Large intestine (tissue), 3 donors: ENCODE results near the gene ZCCHC14. TPM values are rescaled to one million over a fixed set of nuclear protein-coding genes. Genes with fewer than 3 reads are reported as not detected.
"Not testable (repeated sequence)": the region's sequence is repeated elsewhere in the genome, so short reads cannot be mapped to it uniquely, and the experiment has no call there.

Source experiments
- DNase-seq, 2 donors: peaks; one replicate each; pipeline versions ENCODE4 v3.0.0 to v3.0.0-alpha.2; 2013
- H3K27ac ChIP-seq: one replicate; pipeline ENCODE4 v1.5.1; 2013; ENCODE audit warnings: low read length
- H3K27me3 ChIP-seq: 2 replicates; pipeline ENCODE4 v1.6.1; 2013; ENCODE audit warnings: low read length; ENCODE audit not compliant: control insufficient read depth, insufficient read depth
- H3K36me3 ChIP-seq: 2 replicates; pipeline ENCODE4 v1.6.1; 2013; ENCODE audit warnings: low read length; ENCODE audit not compliant: control insufficient read depth, insufficient read depth
- H3K4me1 ChIP-seq: one replicate; pipeline ENCODE4 v1.6.1; 2013; ENCODE audit warnings: low read length; ENCODE audit not compliant: control insufficient read depth, insufficient read depth
- H3K4me3 ChIP-seq: one replicate; pipeline ENCODE4 v1.5.1; 2013; ENCODE audit warnings: low read length
- H3K9me3 ChIP-seq: one replicate; pipeline ENCODE4 v1.6.1; 2013; ENCODE audit warnings: mild to moderate bottlenecking, low read depth, low read length, moderate library complexity; ENCODE audit not compliant: control insufficient read depth
- WGBS: methylation state at CpG from one replicate; pipeline ENCODE4 v1.1.5; 2013; ENCODE audit warnings: low lambda C conversion rate; ENCODE audit not compliant: insufficient coverage; 5-methylcytosine and 5-hydroxymethylcytosine counted together
- polyA plus RNA-seq: library from polyadenylated mRNA; unstranded; fragments of 120-200 nt; gene quantifications from one replicate; pipeline ENCODE4 v1.2.1, GENCODE V29; 2013

The ZCCHC14 gene
- polyA plus RNA-seq, 1 donor: 40.9 TPM

DNA sequence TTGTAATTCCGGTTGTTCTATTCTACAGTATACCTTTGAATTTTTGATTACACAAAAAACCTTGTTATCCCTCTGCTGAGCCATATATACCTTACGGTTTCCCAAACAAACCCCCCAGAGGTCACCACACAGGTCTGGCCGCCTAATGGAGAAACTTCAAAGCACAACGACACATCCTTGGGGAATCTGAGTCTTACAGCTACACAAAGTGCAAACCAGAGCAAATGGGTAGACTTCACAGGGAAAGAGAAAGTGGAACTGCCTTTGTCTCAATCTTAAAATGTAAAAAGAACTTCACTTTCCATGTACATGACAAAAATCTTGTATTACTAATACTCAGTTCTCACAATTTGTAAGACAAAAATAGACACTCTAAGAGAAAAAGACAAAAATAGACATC is 111.9 kb downstream of the ZCCHC14 start:
- H3K9me3 ChIP-seq: no peaks in the 10 kb centered on the region
- no peak overlapping the region for H3K4me3 ChIP-seq
- peak in 1 of 2 donors; percentile 28 for DNase-seq
- H3K4me1 ChIP-seq: peaks cover 17% of the 10 kb centered on the region
- H3K27me3 ChIP-seq: no peaks in the 10 kb centered on the region
- 100% methylated on average over 1 of the region's 4 CpGs for WGBS
- no peaks in the 10 kb centered on the region for H3K36me3 ChIP-seq
- H3K27ac ChIP-seq: no peak overlapping the region

DNA sequence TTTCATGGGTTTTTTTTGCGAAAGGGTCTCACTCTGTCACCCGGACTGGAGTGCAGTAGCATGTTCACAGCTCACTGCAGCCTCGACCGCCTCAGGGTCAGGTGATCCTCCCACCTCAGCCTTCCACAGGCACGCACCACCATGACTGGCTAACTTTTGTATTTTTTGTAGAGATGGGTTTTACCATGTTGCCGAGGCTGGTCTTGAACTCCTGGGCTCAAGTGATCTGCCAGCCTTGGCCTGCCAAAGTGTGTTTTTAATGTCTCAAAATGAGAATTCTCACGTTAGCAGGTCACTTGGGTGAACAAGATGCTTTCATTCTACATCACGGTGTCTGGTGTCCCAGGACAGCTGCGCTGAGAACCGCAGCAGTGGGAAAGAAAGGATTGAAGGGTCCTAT is 112.4 kb downstream of the ZCCHC14 start:
- H3K27ac ChIP-seq: no peak overlapping the region
- H3K4me1 ChIP-seq: peaks cover 17% of the 10 kb centered on the region
- no peaks in the 10 kb centered on the region for H3K27me3 ChIP-seq
- DNase-seq: no peak
- H3K9me3 ChIP-seq: no peaks in the 10 kb centered on the region
- no peak overlapping the region for H3K4me3 ChIP-seq
- H3K36me3 ChIP-seq: no peaks in the 10 kb centered on the region
- WGBS: no CpG with 5 or more reads among the region's 10 CpGs

DNA sequence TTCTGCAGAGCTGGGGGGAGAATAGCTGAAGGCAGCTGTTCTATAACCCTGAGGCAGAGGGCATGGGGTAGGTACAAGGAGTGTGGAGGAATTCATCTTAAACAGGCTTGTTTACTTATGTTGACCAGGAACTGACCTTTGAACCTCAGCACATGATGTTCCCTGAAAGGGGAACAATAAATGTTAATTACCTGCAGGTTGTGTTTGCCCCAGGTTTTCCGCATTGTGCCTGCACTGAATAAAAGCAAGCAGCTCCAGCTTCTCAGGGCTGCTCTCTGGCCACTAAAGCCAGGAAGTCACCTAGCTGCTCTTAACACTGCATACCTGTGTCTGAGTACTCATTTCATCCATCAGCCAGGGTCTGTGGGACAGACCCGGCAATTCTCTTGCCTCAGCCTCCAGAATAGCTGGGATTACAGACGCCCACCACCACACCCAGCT is 113.5 kb downstream of the ZCCHC14 start:
- peak; percentile 69 to 84 for DNase-seq
- H3K4me1 ChIP-seq: peaks cover 13% of the 10 kb centered on the region
- peak overlapping the region; percentile 49 for H3K27ac ChIP-seq
- H3K4me3 ChIP-seq, H3K36me3 ChIP-seq, H3K9me3 ChIP-seq, H3K27me3 ChIP-seq: not testable (repeated sequence)
- WGBS: no CpG with 5 or more reads among the region's 3 CpGs

DNA sequence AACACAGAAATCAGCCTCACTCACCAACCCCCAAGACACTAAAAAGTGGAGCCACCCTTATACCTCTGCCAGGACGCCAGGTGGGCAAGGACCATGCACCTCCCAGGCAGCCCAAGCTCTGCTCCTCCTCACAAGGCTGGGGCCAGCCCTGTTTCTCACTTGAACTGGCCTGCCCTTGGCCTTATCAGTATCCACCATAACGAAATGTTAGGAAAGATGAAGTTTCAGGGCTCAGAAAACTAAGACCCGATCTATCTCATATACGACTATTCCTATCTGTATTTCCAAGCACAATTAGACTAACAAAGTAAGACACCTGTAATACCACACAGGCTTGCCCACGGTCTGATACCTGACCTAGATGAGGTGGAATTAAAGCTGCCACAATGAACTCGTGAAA is 116.2 kb downstream of the ZCCHC14 start:
- no peak for DNase-seq
- Histone ChIP-seq H3K27ac (no peak overlapping the region), H3K27me3 (no peaks in the 10 kb centered on the region), H3K36me3 (no peaks in the 10 kb centered on the region), H3K4me3 (no peak overlapping the region), H3K4me1 (peaks cover 8% of the 10 kb centered on the region), H3K9me3 (no peaks in the 10 kb centered on the region)
- WGBS: 83% methylated on average over 1 of the region's 6 CpGs

DNA sequence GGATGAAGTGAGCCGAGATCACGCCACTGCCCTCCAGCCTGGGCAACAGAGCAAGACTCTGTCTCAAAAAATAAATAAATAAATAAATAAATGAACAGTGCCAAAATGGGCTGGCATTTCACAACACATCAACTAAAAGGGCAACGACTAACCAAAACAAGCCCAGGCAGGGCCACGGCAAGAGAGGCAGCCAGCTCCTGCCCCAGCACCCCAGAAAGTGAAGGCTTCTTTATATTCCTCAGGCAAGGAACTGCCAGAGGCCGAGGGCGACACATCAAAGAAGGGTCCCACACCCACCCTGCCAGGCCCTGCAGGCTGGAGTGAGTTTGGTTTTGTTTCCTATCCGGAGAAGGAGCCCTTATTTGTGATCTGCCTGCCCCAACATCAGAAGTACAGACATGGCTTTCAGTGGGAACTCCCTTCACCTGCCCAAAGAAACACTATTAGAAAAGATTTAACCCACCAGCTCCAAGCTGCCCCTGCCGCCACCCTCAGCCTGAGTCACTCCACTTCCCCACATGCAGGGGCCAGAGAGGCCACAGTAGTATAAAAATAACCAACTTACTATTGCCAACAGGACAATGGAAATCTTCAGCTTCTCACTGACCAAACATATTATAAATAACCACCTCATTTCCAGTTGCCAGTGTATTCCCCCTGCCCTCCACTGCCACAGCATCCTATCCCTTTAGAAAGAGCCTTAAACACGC is 117.2 kb downstream of the ZCCHC14 start:
- H3K27me3 ChIP-seq: no peaks in the 10 kb centered on the region
- no peak overlapping the region for H3K4me3 ChIP-seq
- H3K36me3 ChIP-seq: no peaks in the 10 kb centered on the region
- no CpG with 5 or more reads among the region's 9 CpGs for WGBS
- H3K27ac ChIP-seq: no peak overlapping the region
- no peaks in the 10 kb centered on the region for H3K9me3 ChIP-seq
- peaks cover 2% of the 10 kb centered on the region for H3K4me1 ChIP-seq
- no peak for DNase-seq

DNA sequence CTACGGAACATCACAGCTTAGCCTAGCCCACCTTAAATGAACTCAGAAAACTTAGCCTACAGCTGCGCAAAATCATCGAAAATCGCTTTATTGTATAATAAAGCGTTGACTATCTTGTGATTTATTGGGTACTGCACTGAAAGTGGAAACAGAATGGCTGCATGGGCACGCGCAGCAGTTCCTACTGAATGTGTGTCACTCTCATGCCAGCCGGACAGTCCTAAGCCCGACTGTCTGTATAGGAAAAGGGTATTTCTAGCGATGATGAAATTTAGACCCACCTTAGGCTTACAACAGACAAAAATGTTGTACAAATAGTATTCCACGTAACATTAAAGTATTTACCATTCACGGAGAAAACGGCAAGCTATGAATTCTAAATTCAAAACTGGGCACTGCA is 118.5 kb downstream of the ZCCHC14 start:
- no peak for DNase-seq
- peaks cover 2% of the 10 kb centered on the region for H3K4me1 ChIP-seq
- no peaks in the 10 kb centered on the region for H3K27me3 ChIP-seq
- no peak overlapping the region for H3K4me3 ChIP-seq
- H3K27ac ChIP-seq: no peak overlapping the region
- H3K9me3 ChIP-seq: no peaks in the 10 kb centered on the region
- H3K36me3 ChIP-seq: no peaks in the 10 kb centered on the region
- 100% methylated on average over 2 of the region's 13 CpGs for whole genome bisulfite sequencing

DNA sequence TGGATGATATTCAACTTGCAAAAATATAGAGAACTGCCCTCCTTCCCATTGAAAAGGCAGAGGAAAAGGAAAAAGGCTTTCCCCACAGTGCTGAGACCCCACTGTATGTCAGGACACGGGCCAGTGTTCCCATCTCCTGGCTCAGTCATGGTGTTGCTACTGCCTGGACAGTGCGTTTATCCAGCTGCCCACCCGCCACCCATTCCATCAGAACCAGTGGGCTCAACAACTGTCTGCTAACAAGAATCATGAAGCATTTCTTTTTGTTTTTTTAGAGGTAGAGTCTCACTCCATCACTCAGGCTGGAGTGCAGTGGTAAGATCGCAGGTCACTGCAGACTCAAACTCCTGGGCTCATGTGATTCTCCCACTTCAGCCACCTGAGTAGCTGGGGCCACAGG is 120.5 kb downstream of the ZCCHC14 start:
- Histone ChIP-seq H3K4me3 (no peak overlapping the region), H3K9me3 (no peaks in the 10 kb centered on the region), H3K36me3 (peaks cover under 1% of the 10 kb centered on the region), H3K27ac (no peak overlapping the region), H3K4me1 (no peaks in the 10 kb centered on the region), H3K27me3 (no peaks in the 10 kb centered on the region)
- WGBS: no CpG with 5 or more reads among the region's 4 CpGs
- no peak for DNase-seq

DNA sequence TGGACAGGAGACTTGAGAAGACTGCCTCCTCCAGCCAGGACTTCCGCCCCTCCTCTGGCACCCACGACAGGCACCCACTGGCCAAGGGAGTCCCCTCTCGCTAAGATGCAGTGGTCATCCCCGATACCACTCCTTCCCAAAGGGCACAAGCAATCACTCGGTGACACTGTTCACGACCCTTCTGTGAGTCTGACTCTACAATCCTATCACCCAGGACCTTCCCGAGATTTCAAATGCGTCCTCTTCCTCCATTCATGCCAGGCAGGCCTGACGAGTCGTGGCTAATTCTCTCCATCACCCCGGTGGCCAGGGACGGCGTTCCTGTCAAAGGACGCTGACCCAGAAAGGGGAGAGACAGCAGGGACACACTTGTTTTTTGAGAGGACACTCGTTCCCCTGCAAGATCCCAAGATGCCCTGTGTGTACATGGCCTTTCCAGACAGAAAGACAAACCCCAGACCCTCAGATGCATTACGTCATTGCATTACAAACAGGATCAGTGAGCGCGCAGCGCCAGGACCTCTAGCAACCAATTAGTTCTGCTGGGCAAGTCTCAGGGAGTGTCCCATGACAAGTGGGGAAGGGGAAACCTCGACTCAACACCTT is 121.5 kb downstream of the ZCCHC14 start:
- Histone ChIP-seq H3K36me3 (peaks cover 7% of the 10 kb centered on the region), H3K4me1 (no peaks in the 10 kb centered on the region), H3K9me3 (no peaks in the 10 kb centered on the region), H3K4me3 (no peak overlapping the region), H3K27ac (no peak overlapping the region), H3K27me3 (no peaks in the 10 kb centered on the region)
- no peak for DNase-seq
- WGBS: no CpG with 5 or more reads among the region's 20 CpGs

DNA sequence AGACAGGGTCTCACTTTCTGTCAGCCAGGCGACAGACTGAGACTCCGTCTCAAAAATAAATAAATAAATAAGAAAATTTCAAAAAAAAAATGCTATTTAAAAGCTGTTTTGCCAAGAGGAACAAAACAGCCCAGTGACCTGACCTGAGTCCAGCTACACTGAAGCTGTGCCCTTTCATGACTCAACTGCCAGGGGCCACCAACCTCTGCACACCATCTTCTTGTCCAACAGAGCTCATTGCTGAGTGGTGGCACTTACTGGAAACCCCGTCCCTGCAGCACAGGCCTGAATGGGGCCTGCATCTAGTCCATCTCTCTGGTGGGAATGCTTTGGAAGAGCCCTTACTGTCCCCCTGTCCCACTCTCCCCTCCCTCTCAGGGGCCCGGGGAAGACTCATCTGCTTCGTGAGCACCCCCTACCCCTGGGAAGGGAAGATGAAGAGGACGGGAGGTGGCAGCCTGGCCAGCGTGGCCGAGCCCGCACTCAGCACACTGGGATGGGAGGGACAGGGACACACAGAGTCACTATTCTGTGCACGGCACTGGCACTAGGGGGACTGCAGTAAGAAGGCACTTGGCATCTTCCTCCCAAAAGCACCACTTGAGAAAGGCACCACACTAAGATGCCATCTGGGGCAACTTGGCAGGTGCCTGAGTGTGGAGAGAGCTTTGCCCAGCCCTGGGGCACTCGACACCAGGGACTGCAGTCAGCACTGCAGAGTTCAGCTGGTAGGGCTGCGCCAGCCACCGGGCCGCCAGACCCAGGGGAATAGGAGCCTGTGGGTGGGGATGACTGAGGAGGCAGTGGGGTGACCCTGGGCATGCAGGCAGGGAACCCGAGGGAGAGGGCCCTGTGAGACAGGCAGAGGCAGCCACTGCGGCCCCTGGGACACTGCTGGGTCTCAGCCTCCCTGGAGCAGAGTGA is 122.8 kb downstream of the ZCCHC14 start:
- Histone ChIP-seq H3K4me3 (no peak overlapping the region), H3K36me3 (peaks cover 9% of the 10 kb centered on the region), H3K4me1 (no peaks in the 10 kb centered on the region), H3K9me3 (no peaks in the 10 kb centered on the region), H3K27me3 (no peaks in the 10 kb centered on the region), H3K27ac (no peak overlapping the region)
- no CpG with 5 or more reads among the region's 16 CpGs for WGBS
- no peak for DNase-seq

DNA sequence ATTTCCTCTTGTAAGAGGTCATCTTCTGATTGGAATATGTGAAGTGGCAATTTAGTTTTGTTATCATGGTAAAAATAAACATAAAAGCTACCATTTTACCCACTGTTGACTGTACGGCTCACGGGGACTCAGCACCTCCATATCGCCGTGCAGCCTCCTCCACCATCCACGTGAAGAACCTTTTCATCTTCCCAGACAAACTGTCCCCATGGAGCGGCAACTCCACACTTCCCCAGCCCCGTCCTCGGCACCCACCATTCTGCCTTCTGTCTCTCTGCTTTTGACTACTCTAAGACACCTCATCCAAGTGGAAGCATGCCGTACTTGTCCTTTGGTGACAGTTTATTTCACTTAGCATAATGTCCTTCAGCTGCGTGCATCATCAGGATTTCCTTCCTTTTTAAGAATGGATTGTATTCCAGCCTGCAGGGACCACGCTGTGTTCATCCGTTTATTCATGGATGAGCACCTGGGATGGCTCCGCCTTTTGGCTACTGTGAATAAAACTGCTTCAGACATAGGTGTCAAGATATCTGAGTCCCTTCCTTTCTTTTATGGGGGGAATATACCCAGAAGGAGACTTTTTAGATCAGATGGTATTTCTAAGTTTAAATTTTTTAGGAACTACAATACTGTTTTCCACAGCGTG is 123.6 kb downstream of the ZCCHC14 start:
- no peaks in the 10 kb centered on the region for H3K9me3 ChIP-seq
- peaks cover 9% of the 10 kb centered on the region for H3K36me3 ChIP-seq
- no peak overlapping the region for H3K27ac ChIP-seq
- no peak for DNase-seq
- no peaks in the 10 kb centered on the region for H3K4me1 ChIP-seq
- H3K4me3 ChIP-seq: no peak overlapping the region
- 100% methylated on average over 1 of the region's 14 CpGs for WGBS
- H3K27me3 ChIP-seq: no peaks in the 10 kb centered on the region
